K562 (cell line): ENCODE results near the gene CFL1.

Source experiments
- ATF1 ChIP-seq, 2 experiments: fragments of 450-650 bp in 1 of 2; IDR thresholded peaks; 2 replicates each; pipeline ENCODE4 v1.6.1; 2016; ENCODE audit warnings: missing compliant biosample characterization in 1 of 2, missing genetic modification characterization in 1 of 2
- CBFB ChIP-seq: sonication (generic); formaldehyde crosslinking; IDR thresholded peaks from 2 replicates; pipeline ENCODE4 v1.4.0; 2020; ENCODE audit warnings: mild to moderate bottlenecking, missing genetic modification reagents
- ID3 ChIP-seq, 2 experiments: fragments of 250-450 bp in 1 of 2; fragments of 450-650 bp in 1 of 2; sonication (Bioruptor Pico) in 1 of 2; IDR thresholded peaks; 2 replicates each; pipeline versions ENCODE4 v1.6.1 to v1.8.0; 2016 to 2021; ENCODE audit warnings: mild to moderate bottlenecking in 2 of 2, moderate library complexity in 2 of 2, missing compliant biosample characterization in 1 of 2, missing genetic modification characterization in 1 of 2
- ILF3 ChIP-seq: fragments of 450-650 bp; IDR thresholded peaks from 2 replicates; pipeline ENCODE4 v1.6.1; 2018; ENCODE audit warnings: antibody characterized with exemption, mild to moderate bottlenecking, moderate library complexity, borderline replicate concordance
- NFATC3 ChIP-seq: fragments of 450-650 bp; IDR thresholded peaks from 2 replicates; pipeline ENCODE4 v1.6.1; 2017; ENCODE audit warnings: mild to moderate bottlenecking
- TAF1 ChIP-seq: IDR thresholded peaks from 2 replicates; pipeline ENCODE4 v1.6.1; 2011; ENCODE audit warnings: mild to moderate bottlenecking, low read length, moderate library complexity; ENCODE audit not compliant: insufficient read depth, control insufficient read depth, severe bottlenecking; ENCODE audit errors: extremely low read depth
- TAL1 ChIP-seq: fragments of 450-650 bp; IDR thresholded peaks from 2 replicates; pipeline ENCODE4 v1.6.1; 2016; ENCODE audit warnings: mild to moderate bottlenecking
- ZBTB7A ChIP-seq: IDR thresholded peaks from 2 replicates; pipeline ENCODE4 v1.6.1; 2011; ENCODE audit warnings: low read depth, mild to moderate bottlenecking, low read length, moderate library complexity, borderline replicate concordance; ENCODE audit not compliant: control insufficient read depth
- ZNF274 ChIP-seq: IDR thresholded peaks from 2 replicates; pipeline ENCODE4 v1.6.1; 2011; ENCODE audit warnings: low read depth, mild to moderate bottlenecking, low read length, moderate library complexity, borderline replicate concordance
- ZNF395 ChIP-seq: fragments of 200-800 bp; sonication (Bioruptor generic); IDR thresholded peaks from 2 replicates; pipeline ENCODE4 v1.6.1; 2017; ENCODE audit warnings: missing genetic modification characterization, missing compliant biosample characterization
- TF ChIP-seq, protein P1 (sequence below), 3 experiments: IDR thresholded peaks in 2 of 3; conservative IDR thresholded peaks in 1 of 3; 2 replicates each; pipeline ENCODE4 v1.5.1; 2011 to 2012; ENCODE audit warnings: low read length in 3 of 3, mild to moderate bottlenecking in 3 of 3, control low read depth in 2 of 3, improper control_type of control experiment in 1 of 3, inconsistent platforms in 1 of 3, low read depth in 1 of 3, mixed read lengths in 1 of 3, moderate library complexity in 1 of 3; ENCODE audit not compliant: insufficient read depth in 2 of 3
- TF ChIP-seq, protein P2 (sequence below), 2 experiments: fragments of 450-650 bp; formaldehyde crosslinking in 1 of 2; IDR thresholded peaks; 2 replicates each; pipeline versions ENCODE4 v1.4.0 to v1.6.1; 2014 to 2020; ENCODE audit warnings: mild to moderate bottlenecking in 2 of 2, borderline replicate concordance in 1 of 2, low read depth in 1 of 2
- TF ChIP-seq, protein P3 (sequence below): fragments of 250-450 bp; sonication (Bioruptor Pico); IDR thresholded peaks from 2 replicates; pipeline ENCODE4 v1.5.0; 2021; ENCODE audit warnings: mild to moderate bottlenecking, borderline replicate concordance
- TF ChIP-seq, protein P4 (sequence below): sonication (generic); formaldehyde crosslinking; IDR thresholded peaks from 2 replicates; pipeline ENCODE4 v1.8.0; 2022; ENCODE audit warnings: missing genetic modification reagents, mild to moderate bottlenecking, moderate library complexity, borderline replicate concordance

- TF ChIP-seq TAF1: no peak
- no peak for TF ChIP-seq ZBTB7A
- TF ChIP-seq ILF3: no peak
- no peak for TF ChIP-seq NFATC3
- TF ChIP-seq, protein P1, sequence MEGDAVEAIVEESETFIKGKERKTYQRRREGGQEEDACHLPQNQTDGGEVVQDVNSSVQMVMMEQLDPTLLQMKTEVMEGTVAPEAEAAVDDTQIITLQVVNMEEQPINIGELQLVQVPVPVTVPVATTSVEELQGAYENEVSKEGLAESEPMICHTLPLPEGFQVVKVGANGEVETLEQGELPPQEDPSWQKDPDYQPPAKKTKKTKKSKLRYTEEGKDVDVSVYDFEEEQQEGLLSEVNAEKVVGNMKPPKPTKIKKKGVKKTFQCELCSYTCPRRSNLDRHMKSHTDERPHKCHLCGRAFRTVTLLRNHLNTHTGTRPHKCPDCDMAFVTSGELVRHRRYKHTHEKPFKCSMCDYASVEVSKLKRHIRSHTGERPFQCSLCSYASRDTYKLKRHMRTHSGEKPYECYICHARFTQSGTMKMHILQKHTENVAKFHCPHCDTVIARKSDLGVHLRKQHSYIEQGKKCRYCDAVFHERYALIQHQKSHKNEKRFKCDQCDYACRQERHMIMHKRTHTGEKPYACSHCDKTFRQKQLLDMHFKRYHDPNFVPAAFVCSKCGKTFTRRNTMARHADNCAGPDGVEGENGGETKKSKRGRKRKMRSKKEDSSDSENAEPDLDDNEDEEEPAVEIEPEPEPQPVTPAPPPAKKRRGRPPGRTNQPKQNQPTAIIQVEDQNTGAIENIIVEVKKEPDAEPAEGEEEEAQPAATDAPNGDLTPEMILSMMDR (IDR thresholded peaks at IDR 0.05 in 2 of 3, conservative IDR thresholded peaks at IDR 0.05 in 1 of 3; ENCODE audit: insufficient read depth in 2 of 3, low read depth in 1 of 3, low read length in 3 of 3): no peak
- no peak for TF ChIP-seq ATF1 (CRISPR knock-in tag; IDR thresholded peaks at IDR 0.05)
- no peak for TF ChIP-seq ATF1 (tag; IDR thresholded peaks at IDR 0.05)
- TF ChIP-seq ID3 (CRISPR knock-in tag; IDR thresholded peaks at IDR 0.05): no peak
- TF ChIP-seq ID3 (tag; IDR thresholded peaks at IDR 0.05): no peak
- no peak for TF ChIP-seq ZNF274
- TF ChIP-seq, protein P2, sequence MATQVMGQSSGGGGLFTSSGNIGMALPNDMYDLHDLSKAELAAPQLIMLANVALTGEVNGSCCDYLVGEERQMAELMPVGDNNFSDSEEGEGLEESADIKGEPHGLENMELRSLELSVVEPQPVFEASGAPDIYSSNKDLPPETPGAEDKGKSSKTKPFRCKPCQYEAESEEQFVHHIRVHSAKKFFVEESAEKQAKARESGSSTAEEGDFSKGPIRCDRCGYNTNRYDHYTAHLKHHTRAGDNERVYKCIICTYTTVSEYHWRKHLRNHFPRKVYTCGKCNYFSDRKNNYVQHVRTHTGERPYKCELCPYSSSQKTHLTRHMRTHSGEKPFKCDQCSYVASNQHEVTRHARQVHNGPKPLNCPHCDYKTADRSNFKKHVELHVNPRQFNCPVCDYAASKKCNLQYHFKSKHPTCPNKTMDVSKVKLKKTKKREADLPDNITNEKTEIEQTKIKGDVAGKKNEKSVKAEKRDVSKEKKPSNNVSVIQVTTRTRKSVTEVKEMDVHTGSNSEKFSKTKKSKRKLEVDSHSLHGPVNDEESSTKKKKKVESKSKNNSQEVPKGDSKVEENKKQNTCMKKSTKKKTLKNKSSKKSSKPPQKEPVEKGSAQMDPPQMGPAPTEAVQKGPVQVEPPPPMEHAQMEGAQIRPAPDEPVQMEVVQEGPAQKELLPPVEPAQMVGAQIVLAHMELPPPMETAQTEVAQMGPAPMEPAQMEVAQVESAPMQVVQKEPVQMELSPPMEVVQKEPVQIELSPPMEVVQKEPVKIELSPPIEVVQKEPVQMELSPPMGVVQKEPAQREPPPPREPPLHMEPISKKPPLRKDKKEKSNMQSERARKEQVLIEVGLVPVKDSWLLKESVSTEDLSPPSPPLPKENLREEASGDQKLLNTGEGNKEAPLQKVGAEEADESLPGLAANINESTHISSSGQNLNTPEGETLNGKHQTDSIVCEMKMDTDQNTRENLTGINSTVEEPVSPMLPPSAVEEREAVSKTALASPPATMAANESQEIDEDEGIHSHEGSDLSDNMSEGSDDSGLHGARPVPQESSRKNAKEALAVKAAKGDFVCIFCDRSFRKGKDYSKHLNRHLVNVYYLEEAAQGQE (IDR thresholded peaks at IDR 0.05; ENCODE audit: borderline replicate concordance): no peak
- TF ChIP-seq, protein P2 (CRISPR knock-in tag; IDR thresholded peaks at IDR 0.05; ENCODE audit: low read depth): no peak
- TF ChIP-seq, protein P3, sequence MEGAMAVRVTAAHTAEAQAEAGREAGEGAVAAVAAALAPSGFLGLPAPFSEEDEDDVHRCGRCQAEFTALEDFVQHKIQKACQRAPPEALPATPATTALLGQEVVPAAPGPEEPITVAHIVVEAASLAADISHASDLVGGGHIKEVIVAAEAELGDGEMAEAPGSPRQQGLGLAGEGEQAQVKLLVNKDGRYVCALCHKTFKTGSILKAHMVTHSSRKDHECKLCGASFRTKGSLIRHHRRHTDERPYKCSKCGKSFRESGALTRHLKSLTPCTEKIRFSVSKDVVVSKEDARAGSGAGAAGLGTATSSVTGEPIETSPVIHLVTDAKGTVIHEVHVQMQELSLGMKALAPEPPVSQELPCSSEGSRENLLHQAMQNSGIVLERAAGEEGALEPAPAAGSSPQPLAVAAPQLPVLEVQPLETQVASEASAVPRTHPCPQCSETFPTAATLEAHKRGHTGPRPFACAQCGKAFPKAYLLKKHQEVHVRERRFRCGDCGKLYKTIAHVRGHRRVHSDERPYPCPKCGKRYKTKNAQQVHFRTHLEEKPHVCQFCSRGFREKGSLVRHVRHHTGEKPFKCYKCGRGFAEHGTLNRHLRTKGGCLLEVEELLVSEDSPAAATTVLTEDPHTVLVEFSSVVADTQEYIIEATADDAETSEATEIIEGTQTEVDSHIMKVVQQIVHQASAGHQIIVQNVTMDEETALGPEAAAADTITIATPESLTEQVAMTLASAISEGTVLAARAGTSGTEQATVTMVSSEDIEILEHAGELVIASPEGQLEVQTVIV (CRISPR knock-in tag): no peak
- TF ChIP-seq CBFB (CRISPR knock-in tag): no peak
- no peak for TF ChIP-seq TAL1
- TF ChIP-seq, protein P4, sequence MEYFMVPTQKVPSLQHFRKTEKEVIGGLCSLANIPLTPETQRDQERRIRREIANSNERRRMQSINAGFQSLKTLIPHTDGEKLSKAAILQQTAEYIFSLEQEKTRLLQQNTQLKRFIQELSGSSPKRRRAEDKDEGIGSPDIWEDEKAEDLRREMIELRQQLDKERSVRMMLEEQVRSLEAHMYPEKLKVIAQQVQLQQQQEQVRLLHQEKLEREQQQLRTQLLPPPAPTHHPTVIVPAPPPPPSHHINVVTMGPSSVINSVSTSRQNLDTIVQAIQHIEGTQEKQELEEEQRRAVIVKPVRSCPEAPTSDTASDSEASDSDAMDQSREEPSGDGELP (CRISPR knock-in tag): no peak
- TF ChIP-seq ZNF395: no peak
These were observed 12.3 kb upstream of the CFL1 start for GRCh38 chr11:65870307-65870658.
